K562 (cell line): ENCODE data around the gene BAG5. TPM values are rescaled to one million over a fixed set of nuclear protein-coding genes. Genes with fewer than 3 reads are reported as not detected.

Source experiments
- CUX1 ChIP-seq: fragments of 200-800 bp; sonication (Bioruptor generic); IDR thresholded peaks from 2 replicates; pipeline ENCODE4 v1.6.1; 2016; ENCODE audit warnings: missing genetic modification characterization, missing compliant biosample characterization
- CXXC5 ChIP-seq: fragments of 250-450 bp; sonication (Bioruptor Pico); IDR thresholded peaks from 2 replicates; pipeline ENCODE4 v1.8.0; 2022; ENCODE audit warnings: inconsistent platforms, mild to moderate bottlenecking, moderate library complexity
- DIDO1 ChIP-seq: fragments of 450-650 bp; IDR thresholded peaks from 2 replicates; pipeline ENCODE4 v1.6.1; 2016; ENCODE audit warnings: low read depth, missing biosample characterization, missing genetic modification characterization
- ESRRA ChIP-seq: fragments of 450-650 bp; IDR thresholded peaks from 2 replicates; pipeline ENCODE4 v1.6.1; 2014; ENCODE audit warnings: low read depth, mild to moderate bottlenecking, moderate library complexity, borderline replicate concordance
- FOXJ2 ChIP-seq: fragments of 200-800 bp; sonication (Bioruptor generic); IDR thresholded peaks from 2 replicates; pipeline ENCODE4 v1.6.1; 2016; ENCODE audit warnings: missing genetic modification characterization, missing compliant biosample characterization
- FOXP1 ChIP-seq: sonication (generic); formaldehyde crosslinking; IDR thresholded peaks from 2 replicates; pipeline ENCODE4 v1.8.0; 2022; ENCODE audit warnings: mild to moderate bottlenecking, missing genetic modification reagents
- HDAC2 ChIP-seq: fragments of 450-650 bp; IDR thresholded peaks from 2 replicates; pipeline ENCODE4 v1.6.1; 2016; ENCODE audit warnings: mild to moderate bottlenecking
- HDAC6 ChIP-seq: IDR thresholded peaks from 2 replicates; pipeline ENCODE4 v1.6.1; 2012; ENCODE audit warnings: low read depth, mild to moderate bottlenecking, control low read depth, inconsistent platforms, low read length, moderate library complexity
- HNRNPH1 ChIP-seq: fragments of 200-400 bp; formaldehyde crosslinking; optimal IDR thresholded peaks from 2 replicates; pipeline ENCODE3; 2017; ENCODE audit warnings: low read depth, mild to moderate bottlenecking, low read length, moderate library complexity
- HOXB6 ChIP-seq: fragments of 250-450 bp; sonication (Bioruptor Pico); IDR thresholded peaks from 2 replicates; pipeline ENCODE4 v1.5.1; 2022; ENCODE audit warnings: mild to moderate bottlenecking, borderline replicate concordance
- MAZ ChIP-seq, 2 experiments: fragments of 450-650 bp in 1 of 2; sonication (generic) in 1 of 2; formaldehyde crosslinking; IDR thresholded peaks in 1 of 2; conservative IDR thresholded peaks in 1 of 2; 2 replicates each; pipeline versions ENCODE4 v1.4.0 to v1.5.0; 2020; ENCODE audit warnings: mild to moderate bottlenecking in 1 of 2, missing genetic modification reagents in 1 of 2
- MYC ChIP-seq, 2 experiments: fragments of 250-450 bp in 1 of 2; sonication (Bioruptor Pico) in 1 of 2; IDR thresholded peaks; 2 replicates each; pipeline versions ENCODE4 v1.5.1 to v1.6.1; 2012 to 2021; ENCODE audit warnings: low read depth in 2 of 2, borderline replicate concordance in 1 of 2, improper control_type of control experiment in 1 of 2, low read length in 1 of 2, mild to moderate bottlenecking in 1 of 2, moderate library complexity in 1 of 2
- SMARCA4 ChIP-seq: fragments of 450-650 bp; IDR thresholded peaks from 2 replicates; pipeline ENCODE4 v1.6.1; 2016
- TAL1 ChIP-seq: fragments of 450-650 bp; IDR thresholded peaks from 2 replicates; pipeline ENCODE4 v1.6.1; 2016; ENCODE audit warnings: mild to moderate bottlenecking
- TBL1XR1 ChIP-seq, 2 experiments: IDR thresholded peaks; 2 replicates each; pipeline ENCODE4 v1.6.1; 2012; ENCODE audit warnings: improper control_type of control experiment in 2 of 2, low read length in 2 of 2, mild to moderate bottlenecking in 1 of 2
- TRIM25 ChIP-seq: fragments of 450-650 bp; IDR thresholded peaks from 2 replicates; pipeline ENCODE4 v1.7.0; 2016; ENCODE audit warnings: borderline replicate concordance
- ZEB2 ChIP-seq: fragments of 450-650 bp; IDR thresholded peaks from 2 replicates; pipeline ENCODE4 v1.6.1; 2016
- ZNF280B ChIP-seq: fragments of 250-450 bp; sonication (Bioruptor Pico); IDR thresholded peaks from 2 replicates; pipeline ENCODE4 v1.5.1; 2021; ENCODE audit warnings: mild to moderate bottlenecking
- ZNF347 ChIP-seq: fragments of 450-650 bp; formaldehyde crosslinking; IDR thresholded peaks from 2 replicates; pipeline ENCODE4 v1.4.0; 2020; ENCODE audit warnings: low read depth, mild to moderate bottlenecking, moderate library complexity
- ZNF717 ChIP-seq: fragments of 250-450 bp; sonication (Bioruptor Pico); IDR thresholded peaks from 2 replicates; pipeline ENCODE4 v1.5.0; 2021
- polyA plus RNA-seq, 8 experiments: library from polyadenylated mRNA; depleted of rRNA in 4 of 8; stranded (reverse) in 5 of 8; unstranded in 3 of 8; fragments of >200 nt; fragmentation: Nextera tagmentation in 2 of 8; fragmentation: Illumina TruSeq in 1 of 8; extraction: Ambion mirVana in 2 of 8; extraction: Trizol in 1 of 8; gene quantifications; 2 replicates each; pipeline versions ENCODE4 v1.2.1 to v1.2.3, GENCODE V29; 2011 to 2014; ENCODE audit warnings: inconsistent platforms in 1 of 8, missing spikeins in 1 of 8
- total RNA-seq, 7 experiments: library from RNA; depleted of rRNA in 6 of 7; stranded (reverse); fragments of >200 nt in 6 of 7; fragmentation: Illumina TruSeq in 2 of 7; extraction: Trizol in 2 of 7; gene quantifications; 2 replicates each; pipeline versions ENCODE4 v1.2.1 to v1.2.3, GENCODE V29; 2011 to 2021; ENCODE audit warnings: low replicate concordance in 1 of 7

Gene BAG5
- total and polyA plus RNA-seq, 9 of the 15 experiments (the other 6 are each of a cell fraction or from before 2014, with no cell fraction given): 7.9 to 21.4 (median 13.2) TPM

GRCh38 chr14:103546652-103547454 is 15.6 kb downstream of the BAG5 start (continued):
- TF ChIP-seq ZNF280B (CRISPR knock-in tag): no peak
- TF ChIP-seq CXXC5 (CRISPR knock-in tag): no peak
- no peak for TF ChIP-seq DIDO1 (tag)
- peak; percentile 32; the same call in 1 of the 2 replicates for TF ChIP-seq ESRRA
- TF ChIP-seq HDAC2: no peak
- no peak for TF ChIP-seq ZNF717
- TF ChIP-seq FOXP1 (CRISPR knock-in tag): no peak
- peak; percentile 24; the same call in 1 of the 2 replicates for TF ChIP-seq MYC (IDR thresholded peaks at IDR 0.05; ENCODE audit: low read depth, low read length)
- TF ChIP-seq MYC (CRISPR knock-in tag; IDR thresholded peaks at IDR 0.05; ENCODE audit: borderline replicate concordance, low read depth): no peak
- TF ChIP-seq MAZ (CRISPR knock-in tag; conservative IDR thresholded peaks at IDR 0.05 in 1 of 2, IDR thresholded peaks at IDR 0.05 in 1 of 2): peak in 1 of 2 experiments; percentile 91; a peak in 2 of 4 replicates
- no peak for TF ChIP-seq HNRNPH1
- TF ChIP-seq TBL1XR1 (IDR thresholded peaks at IDR 0.05; ENCODE audit: low read length in 2 of 2): no peak
- TF ChIP-seq ZNF347: no peak
- TF ChIP-seq SMARCA4: no peak
- TF ChIP-seq TRIM25: no peak
- TF ChIP-seq CUX1 (CRISPR knock-in tag): no peak
- no peak for TF ChIP-seq FOXJ2 (tag)
- TF ChIP-seq HOXB6 (CRISPR knock-in tag): no peak
- 0 out of 2 replicates have a peak, but pooled peaks have one; percentile 31 for TF ChIP-seq ZEB2
- no peak for TF ChIP-seq TAL1
- TF ChIP-seq HDAC6: no peak
